ENCODE measurements around the gene CCDC174.

GRCh38 chr3:14685179-14685578 lies 33.6 kb downstream of the CCDC174 start:
- no peak for TF ChIP-seq POLR2A (IDR thresholded peaks at IDR 0.05)
- TF ChIP-seq CTCF (IDR thresholded peaks at IDR 0.05), result no peak

Measured in vagina (tissue), 2 donors.